Activated CD4-positive, alpha-beta memory T cell treated with anti-CD3 and anti-CD28 coated beads for 36 hours (primary cell): ENCODE data around the gene PLXNA4. TPM values are rescaled to one million over a fixed set of nuclear protein-coding genes. Genes with fewer than 3 reads are reported as not detected.

Experiments used
- CTCF ChIA-PET: fragments of 350-600 bp; sonication (Branson Sonifier 250); formaldehyde crosslinking; loops from one replicate; lab custom pipeline; 2021; ENCODE audit warnings: antibody characterized with exemption, inconsistent platforms; lab: Charles Lee
- POLR2A ChIA-PET: fragments of 350-600 bp; sonication (Branson Sonifier 250); formaldehyde crosslinking; loops from one replicate; lab custom pipeline; 2021; ENCODE audit warnings: antibody characterized with exemption; lab: Charles Lee
- DNase-seq: peaks from one replicate; pipeline ENCODE4 v3.0.0-alpha.2; 2020
- H3K27ac Mint-ChIP-seq: one replicate; pipeline ENCODE4 v1.8.0; 2021; ENCODE audit warnings: mixed read lengths
- H3K27me3 Mint-ChIP-seq: one replicate; pipeline ENCODE4 v1.8.0; 2021; ENCODE audit warnings: mixed read lengths
- H3K36me3 Mint-ChIP-seq: one replicate; pipeline ENCODE4 v1.8.0; 2021; ENCODE audit warnings: mixed read lengths
- H3K4me1 Mint-ChIP-seq: one replicate; pipeline ENCODE4 v1.8.0; 2021; ENCODE audit warnings: low read depth, mixed read lengths
- H3K4me3 Mint-ChIP-seq: one replicate; pipeline ENCODE4 v1.8.0; 2021; ENCODE audit warnings: mild to moderate bottlenecking, mixed read lengths
- H3K9me3 Mint-ChIP-seq: one replicate; pipeline ENCODE4 v1.8.0; 2021; ENCODE audit warnings: mixed read lengths
- intact Hi-C: fragments of 100-400 bp; cut with micrococcal nuclease; formaldehyde crosslinking; loops from one replicate; pipeline ENCODE4 v1.15.1; 2023
- total RNA-seq, 2 experiments: library from RNA; stranded (reverse); gene quantifications; one replicate each; pipeline ENCODE4 v1.2.3, GENCODE V29; 2021

Gene PLXNA4
- total RNA-seq, 2 experiments from 2014 or later, result 0.17 to 0.24 TPM

DNA sequence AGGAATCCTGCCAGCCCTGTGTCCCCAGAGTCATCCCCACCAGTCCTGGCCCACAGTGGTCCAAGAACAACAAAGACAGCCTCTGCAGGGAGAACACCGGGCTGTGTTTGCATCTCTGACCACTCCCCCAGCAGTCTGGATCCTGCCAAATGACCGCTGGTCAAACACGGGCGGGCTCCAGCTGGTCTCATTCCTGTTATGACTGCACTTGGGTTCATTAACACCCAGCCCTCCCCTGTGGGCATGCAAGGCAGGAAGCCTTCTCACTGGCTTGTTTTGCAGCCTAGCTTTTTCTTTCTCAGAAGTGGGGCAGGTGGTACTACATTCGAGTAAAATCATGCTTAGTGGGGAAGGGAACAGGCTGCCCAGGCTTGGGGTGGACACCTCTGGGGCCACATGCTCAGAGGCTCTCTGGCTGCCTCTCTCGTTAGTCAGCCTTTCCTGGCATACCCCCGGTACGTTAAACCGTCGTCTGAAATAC, 190.0 kb downstream of the PLXNA4 start:
- intact Hi-C loops, result no loop called here
- no peak for DNase-seq
- Mint-ChIP-seq H3K4me1 (no peaks in the 10 kb centered on the region), H3K27ac (no peak overlapping the region), H3K36me3 (no peaks in the 10 kb centered on the region), H3K27me3 (no peaks in the 10 kb centered on the region), H3K9me3 (no peaks in the 10 kb centered on the region), H3K4me3 (no peak overlapping the region)
- POLR2A ChIA-PET, result no interaction called here
- CTCF ChIA-PET, result interaction anchor here (0.8 kb wide), 1 partner anchor 194 kb away, joined by 3 read pairs; no protein-coding TSS in a partner anchor

DNA sequence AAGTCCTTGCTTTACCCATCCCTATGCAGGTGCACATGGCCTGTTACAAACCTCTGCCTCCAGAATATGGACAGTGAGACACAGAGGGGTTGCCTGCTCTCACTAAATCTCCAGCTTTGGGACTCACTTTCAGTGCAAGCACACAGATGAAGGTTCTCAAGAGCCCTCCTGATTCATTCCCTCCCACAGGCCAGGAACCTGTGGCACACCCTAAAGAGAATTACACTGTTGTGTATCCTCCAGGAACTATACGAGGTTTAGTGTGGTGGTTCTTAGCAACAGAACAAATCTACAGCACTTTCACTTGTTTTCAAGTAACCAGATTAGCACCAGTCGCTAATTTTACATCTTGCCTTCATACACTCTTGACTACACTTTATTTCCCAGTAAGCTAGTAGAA, 192.3 kb downstream of the PLXNA4 start:
- no peaks in the 10 kb centered on the region for H3K4me1 Mint-ChIP-seq
- no peaks in the 10 kb centered on the region for H3K9me3 Mint-ChIP-seq
- intact Hi-C loops, result no loop called here
- H3K27me3 Mint-ChIP-seq, result peaks cover 1% of the 10 kb centered on the region
- no peaks in the 10 kb centered on the region for H3K36me3 Mint-ChIP-seq
- H3K27ac Mint-ChIP-seq, result no peak overlapping the region
- DNase-seq, result no peak
- POLR2A ChIA-PET, result no interaction called here
- no peak overlapping the region for H3K4me3 Mint-ChIP-seq
- CTCF ChIA-PET, result no interaction called here

DNA sequence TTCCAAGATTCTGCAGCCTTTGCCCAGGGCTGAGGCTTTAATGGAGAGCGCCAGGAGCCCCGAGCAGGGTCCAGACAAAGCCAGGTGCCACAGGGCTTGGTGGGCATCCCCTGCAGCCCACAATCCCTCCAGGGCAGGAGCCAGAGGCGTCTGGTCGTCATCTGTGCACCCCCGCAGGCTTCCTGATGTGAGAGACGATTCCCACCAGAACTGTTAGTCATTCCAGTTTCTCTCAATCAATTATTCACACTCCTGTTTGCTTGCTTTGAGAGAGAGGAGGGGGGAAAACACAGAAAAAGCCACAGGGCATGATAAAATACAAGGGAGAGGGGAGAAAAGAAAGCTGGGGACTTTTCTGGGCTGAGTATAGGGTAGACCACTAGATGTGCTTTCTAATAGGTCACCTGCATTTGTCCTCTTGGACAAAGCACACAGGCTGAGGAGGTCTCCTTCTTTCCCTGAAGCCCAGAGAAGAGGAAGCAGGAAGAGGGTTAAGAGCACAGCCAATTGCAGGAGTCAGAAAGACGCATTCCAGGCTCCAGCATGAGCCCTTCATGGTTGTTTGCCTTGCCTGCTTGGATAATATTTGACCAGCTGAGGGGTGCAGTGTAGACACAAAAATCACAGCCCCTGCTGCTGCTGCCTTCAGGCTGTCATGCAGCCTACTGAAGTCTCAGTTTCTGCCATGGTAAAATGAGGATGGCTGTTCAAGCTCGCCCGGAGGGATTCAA, 194.4 kb downstream of the PLXNA4 start:
- intact Hi-C loops, result no loop called here
- no peaks in the 10 kb centered on the region for H3K9me3 Mint-ChIP-seq
- ChIA-PET CTCF (no interaction called here), POLR2A (no interaction called here)
- no peak for DNase-seq
- peaks cover 1% of the 10 kb centered on the region for H3K27me3 Mint-ChIP-seq
- H3K27ac Mint-ChIP-seq, result no peak overlapping the region
- no peak overlapping the region for H3K4me3 Mint-ChIP-seq
- H3K4me1 Mint-ChIP-seq, result no peaks in the 10 kb centered on the region
- no peaks in the 10 kb centered on the region for H3K36me3 Mint-ChIP-seq

DNA sequence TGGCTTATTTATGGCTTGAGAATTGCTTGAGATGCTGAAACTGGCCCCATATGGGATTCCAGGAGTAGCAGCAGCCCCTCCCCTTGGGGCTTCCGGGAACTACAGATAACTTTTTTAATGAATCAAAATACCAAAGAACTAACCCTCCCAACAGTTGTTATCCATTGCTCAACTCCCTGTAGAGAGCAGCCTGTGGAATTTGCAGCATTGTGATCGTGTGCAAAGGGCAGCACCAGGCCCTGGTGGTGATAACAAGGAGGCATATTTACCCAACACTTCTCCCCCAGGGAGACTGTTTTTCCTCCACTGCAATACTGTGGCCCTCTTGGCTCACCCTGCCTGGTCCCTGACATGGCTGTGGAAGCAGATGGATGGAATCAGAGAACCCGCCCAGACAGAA, 196.2 kb downstream of the PLXNA4 start:
- ChIA-PET POLR2A (no interaction called here), CTCF (no interaction called here)
- Mint-ChIP-seq H3K27me3 (peaks cover 1% of the 10 kb centered on the region), H3K9me3 (no peaks in the 10 kb centered on the region), H3K4me3 (no peak overlapping the region), H3K4me1 (no peaks in the 10 kb centered on the region), H3K27ac (no peak overlapping the region), H3K36me3 (no peaks in the 10 kb centered on the region)
- intact Hi-C loops, result no loop called here
- no peak for DNase-seq

DNA sequence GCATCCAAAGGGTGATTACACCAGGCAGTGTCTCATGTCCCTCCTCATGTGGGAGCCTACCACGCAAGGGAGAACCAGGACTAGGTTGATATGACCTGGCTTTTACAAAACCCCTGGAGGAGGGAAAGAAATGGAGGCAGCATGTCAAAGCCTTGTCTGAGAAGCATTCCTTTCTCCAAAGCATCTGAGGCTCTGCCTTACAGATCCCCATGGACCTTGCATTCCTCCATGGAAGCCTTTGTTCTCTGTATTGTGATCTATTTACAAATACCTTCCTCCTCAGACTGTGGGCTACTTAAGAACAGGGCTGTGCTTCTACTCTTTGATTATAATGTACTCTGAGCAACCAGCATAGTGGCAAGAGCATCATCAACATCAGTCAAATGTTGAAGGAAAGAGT, 197.0 kb downstream of the PLXNA4 start:
- no peak for DNase-seq
- H3K4me1 Mint-ChIP-seq, result no peaks in the 10 kb centered on the region
- H3K27me3 Mint-ChIP-seq, result peaks cover 1% of the 10 kb centered on the region
- no peaks in the 10 kb centered on the region for H3K36me3 Mint-ChIP-seq
- no peak overlapping the region for H3K27ac Mint-ChIP-seq
- no peaks in the 10 kb centered on the region for H3K9me3 Mint-ChIP-seq
- ChIA-PET POLR2A (no interaction called here), CTCF (no interaction called here)
- no peak overlapping the region for H3K4me3 Mint-ChIP-seq
- intact Hi-C loops, result no loop called here

DNA sequence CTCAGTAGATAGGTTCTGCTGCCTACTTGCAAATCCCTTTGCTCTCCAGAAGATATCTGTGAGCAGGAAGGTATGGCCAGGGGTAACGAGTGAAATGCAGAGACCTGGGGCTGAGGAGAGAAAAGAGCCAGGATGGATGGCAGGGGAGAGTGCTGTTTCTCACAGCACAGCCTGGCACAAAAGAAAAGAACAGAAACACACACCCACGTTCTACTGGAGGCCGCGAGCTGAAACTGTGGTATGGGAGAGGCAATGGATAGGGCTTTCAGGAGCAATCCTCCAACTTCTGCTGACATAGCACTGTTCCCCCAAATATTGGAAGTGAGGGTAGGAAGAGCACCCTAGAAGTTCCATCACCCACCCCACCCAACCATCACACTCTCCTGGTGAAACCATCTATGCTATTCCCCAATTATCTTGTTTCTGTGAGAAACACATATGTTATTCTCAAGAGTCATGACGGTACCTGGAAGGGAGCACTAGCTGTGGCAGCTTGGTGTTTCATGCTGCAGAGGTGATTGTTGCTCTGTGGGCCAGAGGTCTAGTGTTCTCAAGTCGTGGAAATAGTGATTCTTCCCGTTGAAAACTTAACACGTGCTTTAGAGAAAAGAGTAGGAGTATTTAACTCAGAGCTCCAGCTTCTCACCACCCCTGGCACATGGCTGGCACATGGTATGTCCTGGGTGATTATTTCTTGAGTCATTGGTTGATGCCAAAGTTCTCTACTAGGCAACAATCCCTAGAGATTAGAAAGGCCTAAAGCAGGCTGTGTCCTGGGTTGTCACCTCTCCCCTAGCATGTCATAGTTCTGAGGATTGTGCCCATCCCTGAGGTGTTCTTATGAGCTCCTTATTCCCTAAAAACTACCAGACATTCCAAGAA, 198.3 kb downstream of the PLXNA4 start:
- Mint-ChIP-seq H3K36me3 (no peaks in the 10 kb centered on the region), H3K9me3 (no peaks in the 10 kb centered on the region), H3K4me3 (no peak overlapping the region), H3K27me3 (peaks cover 1% of the 10 kb centered on the region), H3K27ac (no peak overlapping the region), H3K4me1 (no peaks in the 10 kb centered on the region)
- no peak for DNase-seq
- intact Hi-C loops, result no loop called here
- CTCF ChIA-PET, result no interaction called here
- POLR2A ChIA-PET, result no interaction called here

DNA sequence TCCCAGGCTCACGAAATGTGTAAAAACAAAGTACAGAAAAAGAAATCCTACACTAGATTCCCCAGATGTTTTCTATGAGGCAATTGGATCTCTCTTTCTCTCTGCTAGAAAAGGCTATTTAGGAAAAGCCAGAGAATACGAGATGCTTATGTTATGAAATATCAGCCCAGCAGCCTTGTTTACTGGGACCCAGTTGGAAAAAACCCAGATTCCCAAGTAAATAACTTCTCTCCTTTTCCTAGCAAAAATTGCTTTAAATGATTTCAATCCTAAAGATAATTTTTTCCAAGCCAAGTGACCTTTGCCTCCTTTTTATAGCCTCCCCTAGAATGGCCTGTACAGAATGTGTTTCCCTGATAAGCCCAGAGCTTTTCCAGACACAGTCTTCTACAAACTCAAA, 199.3 kb downstream of the PLXNA4 start:
- DNase-seq, result no peak
- Mint-ChIP-seq H3K4me3 (no peak overlapping the region), H3K36me3 (no peaks in the 10 kb centered on the region), H3K4me1 (no peaks in the 10 kb centered on the region), H3K27ac (no peak overlapping the region), H3K27me3 (peaks cover 1% of the 10 kb centered on the region), H3K9me3 (no peaks in the 10 kb centered on the region)
- POLR2A ChIA-PET, result no interaction called here
- intact Hi-C loops, result no loop called here
- CTCF ChIA-PET, result no interaction called here

DNA sequence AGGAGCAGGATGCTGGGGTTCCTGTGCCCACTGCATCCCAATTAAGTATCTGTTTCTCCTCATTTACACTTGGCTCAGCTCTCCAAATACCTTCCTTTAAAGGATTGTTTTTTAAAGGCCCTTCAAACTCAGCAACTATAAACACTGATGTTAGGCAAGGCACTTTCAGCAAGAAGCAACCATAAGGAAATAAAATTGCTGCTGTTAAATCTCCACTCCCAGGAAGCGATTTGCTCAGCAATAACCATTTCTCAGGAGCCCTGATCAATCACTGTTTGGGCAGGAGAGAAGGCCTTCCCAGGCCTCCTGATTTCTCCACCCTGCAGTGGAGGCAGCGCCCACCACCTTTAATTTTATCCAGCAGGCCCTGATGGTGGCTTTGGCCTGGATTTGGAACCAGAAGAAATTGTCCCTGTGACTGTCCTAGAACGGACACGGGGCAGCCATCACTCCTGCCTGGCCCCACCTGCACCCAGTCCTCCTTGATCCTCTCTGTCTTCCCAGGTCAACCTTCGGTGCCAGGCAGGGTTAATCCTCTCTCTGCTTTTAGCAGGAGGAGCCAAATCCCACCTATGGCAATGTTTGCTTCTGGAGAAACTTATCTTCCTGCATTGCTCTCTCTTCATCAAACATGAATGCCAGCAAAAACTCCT, 199.8 kb downstream of the PLXNA4 start:
- ChIA-PET CTCF (no interaction called here), POLR2A (no interaction called here)
- intact Hi-C loops, result no loop called here
- no peak overlapping the region for H3K4me3 Mint-ChIP-seq
- peaks cover 1% of the 10 kb centered on the region for H3K27me3 Mint-ChIP-seq
- H3K27ac Mint-ChIP-seq, result no peak overlapping the region
- H3K36me3 Mint-ChIP-seq, result no peaks in the 10 kb centered on the region
- H3K4me1 Mint-ChIP-seq, result no peaks in the 10 kb centered on the region
- no peak for DNase-seq
- no peaks in the 10 kb centered on the region for H3K9me3 Mint-ChIP-seq

DNA sequence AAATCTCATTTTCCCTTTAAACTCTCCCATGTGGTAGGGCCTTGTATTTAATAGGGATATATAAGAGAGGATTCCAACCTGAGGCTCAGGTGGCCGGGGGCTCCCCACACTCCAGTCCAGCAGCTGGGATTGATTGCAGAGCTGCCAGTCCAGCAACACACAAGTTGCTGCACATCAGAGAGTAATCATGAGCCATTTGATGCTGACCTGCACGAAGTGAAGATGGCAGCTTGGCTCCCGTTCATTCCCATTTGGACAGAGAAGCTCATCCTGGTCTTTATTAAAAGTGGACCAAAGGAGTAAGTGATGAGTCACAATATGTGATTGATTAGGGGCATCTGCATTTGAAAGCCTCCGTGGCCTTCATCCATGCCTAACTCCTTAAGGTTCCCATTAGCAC, 202.4 kb downstream of the PLXNA4 start:
- ChIA-PET CTCF (no interaction called here), POLR2A (no interaction called here)
- Mint-ChIP-seq H3K36me3 (no peaks in the 10 kb centered on the region), H3K27ac (no peak overlapping the region), H3K27me3 (no peaks in the 10 kb centered on the region), H3K4me1 (no peaks in the 10 kb centered on the region), H3K9me3 (no peaks in the 10 kb centered on the region), H3K4me3 (no peak overlapping the region)
- DNase-seq, result no peak
- intact Hi-C loops, result no loop called here

DNA sequence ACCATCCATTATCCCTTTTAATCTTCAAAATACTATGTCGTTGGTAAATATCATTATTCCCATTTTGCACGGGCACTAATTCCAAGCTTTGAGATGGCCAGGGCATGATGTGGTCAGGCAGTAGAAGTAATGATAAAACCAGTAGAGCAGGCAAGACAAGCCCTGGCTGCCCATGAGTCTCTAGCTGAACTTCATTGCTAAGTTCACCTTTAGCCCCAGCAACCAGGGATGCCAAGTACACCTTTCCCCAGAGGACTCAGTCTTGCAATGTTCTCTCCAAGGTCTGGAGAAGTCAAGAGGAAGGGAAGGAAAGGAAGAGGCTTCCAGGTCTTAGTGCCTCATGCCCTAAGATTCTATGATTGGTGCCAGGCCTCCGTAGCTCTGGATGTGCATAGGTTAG, 203.2 kb downstream of the PLXNA4 start:
- Mint-ChIP-seq H3K9me3 (no peaks in the 10 kb centered on the region), H3K4me1 (no peaks in the 10 kb centered on the region), H3K27ac (no peak overlapping the region), H3K36me3 (no peaks in the 10 kb centered on the region), H3K27me3 (peaks cover under 1% of the 10 kb centered on the region), H3K4me3 (no peak overlapping the region)
- POLR2A ChIA-PET, result no interaction called here
- intact Hi-C loops, result no loop called here
- CTCF ChIA-PET, result no interaction called here
- DNase-seq, result no peak

DNA sequence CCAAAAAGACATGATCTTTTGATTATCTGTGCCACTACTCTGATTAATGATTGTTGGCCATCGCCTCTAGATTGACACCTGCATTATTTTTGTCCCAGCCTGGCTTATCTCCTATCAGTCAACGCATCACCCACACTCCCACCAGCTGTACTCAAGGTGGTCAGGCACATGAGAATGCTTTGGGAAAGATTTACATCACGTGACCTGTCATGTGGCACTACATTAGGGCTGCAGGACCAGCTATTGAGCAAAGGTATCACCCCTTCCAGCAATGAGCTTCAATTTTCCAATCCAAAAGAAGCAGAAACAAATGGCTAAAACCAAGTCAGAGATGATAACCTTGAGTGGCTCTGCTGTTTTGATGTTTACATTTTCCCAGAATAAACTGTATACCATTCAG, 204.3 kb downstream of the PLXNA4 start:
- H3K36me3 Mint-ChIP-seq, result no peaks in the 10 kb centered on the region
- no peak for DNase-seq
- ChIA-PET POLR2A (no interaction called here), CTCF (no interaction called here)
- no peak overlapping the region for H3K27ac Mint-ChIP-seq
- H3K27me3 Mint-ChIP-seq, result peaks cover 8% of the 10 kb centered on the region
- no peaks in the 10 kb centered on the region for H3K4me1 Mint-ChIP-seq
- H3K4me3 Mint-ChIP-seq, result no peak overlapping the region
- no peaks in the 10 kb centered on the region for H3K9me3 Mint-ChIP-seq
- intact Hi-C loops, result no loop called here

DNA sequence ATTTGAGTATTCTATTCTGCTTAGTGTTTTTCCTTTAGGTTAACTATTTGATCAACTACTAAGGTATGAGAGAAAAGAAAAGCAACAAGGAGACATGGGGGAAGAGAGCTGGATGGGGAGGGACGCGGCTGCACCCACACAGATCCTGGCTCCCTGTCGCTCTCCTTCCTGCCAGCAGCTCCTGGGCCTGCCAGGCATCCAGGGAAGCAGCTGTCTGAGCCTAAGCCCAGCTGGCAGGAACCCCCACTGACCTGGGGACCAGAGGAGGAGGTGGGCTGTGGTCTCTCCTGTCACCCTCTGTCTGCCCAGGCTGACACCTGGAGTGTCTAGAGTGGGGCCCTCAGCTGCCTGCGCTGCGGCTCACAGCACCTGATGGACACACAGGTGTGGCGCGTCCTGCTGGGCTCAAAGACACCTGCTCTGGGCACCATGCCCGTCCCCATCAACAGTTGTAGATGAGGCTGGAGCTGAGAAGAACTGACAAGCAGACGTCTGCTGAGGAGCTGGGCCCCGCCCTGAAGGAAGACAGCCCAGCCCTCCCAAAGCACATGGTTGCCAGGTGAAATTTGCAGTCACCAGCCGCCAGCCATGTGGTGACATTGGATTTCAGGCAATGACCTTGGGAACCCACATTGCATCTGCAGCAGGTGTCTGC, 207.9 kb downstream of the PLXNA4 start:
- intact Hi-C loops, result no loop called here
- CTCF ChIA-PET, result no interaction called here
- no peak for DNase-seq
- Mint-ChIP-seq H3K4me3 (no peak overlapping the region), H3K4me1 (no peaks in the 10 kb centered on the region), H3K27ac (no peak overlapping the region), H3K9me3 (no peaks in the 10 kb centered on the region), H3K27me3 (peaks cover 13% of the 10 kb centered on the region), H3K36me3 (no peaks in the 10 kb centered on the region)
- POLR2A ChIA-PET, result no interaction called here
